HG03066 (cell line): ENCODE results near the gene RNF40.

Source experiments
- ATAC-seq: cut with Tn5 transposase; IDR thresholded peaks from one replicate; pipeline ENCODE4 v1.9.1; 2021; ENCODE audit warnings: low read depth; ENCODE audit not compliant: unreplicated experiment

The RNF40 gene

DNA sequence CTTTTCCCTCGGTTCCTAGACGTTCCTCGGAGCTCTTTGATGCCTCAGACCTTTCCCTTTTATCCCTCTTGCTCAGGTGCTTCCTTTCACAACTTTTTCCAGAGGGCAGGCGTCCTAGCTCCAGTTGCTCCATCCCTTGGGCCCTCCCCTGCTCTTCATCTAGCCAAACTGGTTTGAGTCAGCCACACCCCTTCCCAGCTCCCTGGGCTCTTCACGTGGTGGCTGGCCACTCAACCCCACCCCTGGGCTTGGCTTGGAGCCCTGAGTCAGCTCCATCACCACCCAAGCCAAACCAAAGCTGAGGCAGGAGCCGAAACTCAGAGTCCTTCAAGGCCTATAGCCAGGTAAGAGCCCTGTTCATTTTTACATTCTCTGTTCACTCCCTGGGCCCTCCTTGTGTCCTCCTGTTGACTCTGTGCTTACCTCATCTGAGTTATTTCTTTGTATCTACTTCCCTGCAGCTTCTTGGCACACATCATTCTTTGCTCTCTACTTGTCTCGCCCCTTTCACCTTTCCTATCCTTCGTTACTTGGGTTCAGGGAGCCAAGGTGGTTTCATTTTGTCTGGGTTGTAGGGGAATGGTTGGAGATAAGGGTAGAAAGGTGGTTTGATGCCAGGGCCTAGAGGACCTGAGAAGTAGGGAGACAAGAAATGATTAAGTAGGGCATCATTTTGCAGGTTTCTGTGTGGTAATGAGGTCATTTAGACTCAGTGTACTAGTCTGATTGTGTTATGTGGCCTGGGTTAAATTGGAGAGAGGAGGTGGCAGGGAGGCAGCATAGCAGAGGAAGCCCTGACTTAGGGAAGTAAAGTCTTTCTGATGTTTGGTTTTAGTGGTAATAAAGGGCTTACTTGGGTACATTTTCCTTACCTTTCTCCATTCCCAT, 21.5 kb upstream of the RNF40 start:
- no peak for ATAC-seq

DNA sequence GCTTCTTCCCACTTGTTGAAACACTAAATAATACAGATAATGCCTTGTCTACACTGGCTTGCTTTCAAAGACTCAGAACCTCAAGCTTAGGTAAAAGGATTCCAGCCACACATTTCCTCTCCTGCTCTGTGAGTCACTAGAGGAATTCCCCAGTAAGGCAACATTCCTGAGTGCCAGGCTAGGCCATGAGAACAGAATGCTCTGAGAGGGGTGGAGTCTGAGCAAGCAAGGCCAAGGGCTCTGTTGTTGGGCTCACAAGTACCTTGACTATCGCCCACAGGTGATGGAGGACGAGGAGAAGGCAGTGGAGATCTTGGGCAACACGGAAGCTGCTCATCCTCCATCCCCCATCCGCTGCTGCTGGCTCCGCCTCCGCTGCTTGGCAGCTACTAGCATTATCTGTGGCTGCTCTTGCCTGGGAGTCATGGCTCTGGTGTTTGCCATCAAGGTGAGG, 20.6 kb upstream of the RNF40 start:
- no peak for ATAC-seq

DNA sequence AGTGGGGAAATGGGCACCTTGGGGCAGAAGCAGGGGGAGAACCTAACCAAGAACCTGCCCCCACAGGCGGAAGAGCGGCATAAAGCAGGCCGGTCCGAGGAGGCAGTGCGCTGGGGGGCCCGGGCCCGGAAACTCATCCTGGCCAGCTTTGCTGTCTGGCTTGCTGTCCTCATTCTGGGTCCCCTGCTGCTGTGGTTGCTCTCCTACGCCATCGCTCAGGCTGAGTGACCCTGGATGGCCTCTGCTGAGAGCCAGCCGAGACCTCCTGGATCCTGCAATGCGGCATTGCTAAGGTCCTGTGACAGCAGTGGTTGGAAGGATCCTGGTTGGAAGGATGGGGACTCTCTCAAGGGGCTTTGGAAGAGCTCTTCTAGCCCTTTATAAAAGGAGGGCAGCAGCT, 18.4 kb upstream of the RNF40 start:
- no peak for ATAC-seq

DNA sequence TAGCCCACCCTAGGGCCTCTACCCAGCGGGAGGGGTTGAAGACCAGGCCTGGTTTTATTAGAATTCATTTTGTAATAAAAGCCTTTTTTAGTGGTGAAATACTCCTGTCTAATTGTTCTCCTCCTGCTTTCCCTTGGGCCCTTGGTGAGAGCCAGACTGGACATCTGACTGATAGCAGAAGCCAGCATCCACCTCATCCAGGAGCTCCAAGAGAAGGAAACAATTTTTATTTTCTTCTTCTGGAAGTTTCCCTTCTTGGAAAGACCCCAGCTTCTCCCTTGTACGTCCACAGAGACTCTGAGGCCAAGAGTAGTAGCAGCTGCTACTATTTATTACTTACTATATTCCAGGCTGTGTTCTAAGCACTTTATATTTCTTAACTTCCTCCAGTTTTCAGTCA, 17.9 kb upstream of the RNF40 start:
- ATAC-seq, result no peak

DNA sequence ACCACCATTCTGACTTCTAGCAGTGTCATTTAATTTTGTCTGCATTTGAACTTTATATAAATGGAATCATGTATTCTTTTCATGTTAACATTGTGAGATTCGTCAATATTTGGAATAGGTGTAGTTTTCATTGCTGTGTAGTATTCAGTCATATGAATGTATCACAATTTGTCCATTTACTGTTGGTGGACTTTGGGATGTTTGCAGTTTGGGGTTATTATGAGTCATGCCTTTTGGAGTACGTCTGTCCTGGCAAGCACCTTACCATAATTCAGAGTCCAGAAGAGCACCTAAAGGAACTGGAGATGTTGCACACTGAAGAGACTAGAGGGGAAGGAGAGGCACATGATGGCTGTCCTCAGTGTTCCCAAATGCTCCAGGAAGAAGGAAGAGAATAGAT, 17.0 kb upstream of the RNF40 start:
- no peak for ATAC-seq

DNA sequence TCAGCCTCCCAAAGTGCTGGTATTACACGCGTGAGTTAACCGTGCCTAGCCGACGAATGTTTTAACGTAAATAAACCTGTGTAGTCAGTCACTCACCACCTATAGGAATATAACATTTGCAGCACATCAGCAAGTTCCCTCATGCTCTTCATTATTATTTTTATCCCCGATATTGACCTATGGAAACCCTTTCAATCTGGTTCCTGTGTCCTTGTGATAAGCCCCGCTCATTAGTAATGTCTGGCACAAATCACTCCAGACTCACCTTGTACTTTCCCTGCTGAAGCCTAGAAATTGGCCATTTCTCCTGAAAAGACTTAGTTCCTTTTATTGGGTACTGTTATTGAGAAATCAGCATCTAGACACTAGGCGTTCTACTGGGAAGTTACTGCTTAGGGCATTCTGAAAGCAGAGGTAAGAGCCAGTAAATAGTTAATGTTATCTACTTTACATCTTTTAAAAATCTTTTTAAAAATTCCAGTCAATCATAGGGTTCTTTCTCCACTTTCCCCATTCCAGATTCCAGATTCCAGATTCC, 15.4 kb upstream of the RNF40 start:
- no peak for ATAC-seq

DNA sequence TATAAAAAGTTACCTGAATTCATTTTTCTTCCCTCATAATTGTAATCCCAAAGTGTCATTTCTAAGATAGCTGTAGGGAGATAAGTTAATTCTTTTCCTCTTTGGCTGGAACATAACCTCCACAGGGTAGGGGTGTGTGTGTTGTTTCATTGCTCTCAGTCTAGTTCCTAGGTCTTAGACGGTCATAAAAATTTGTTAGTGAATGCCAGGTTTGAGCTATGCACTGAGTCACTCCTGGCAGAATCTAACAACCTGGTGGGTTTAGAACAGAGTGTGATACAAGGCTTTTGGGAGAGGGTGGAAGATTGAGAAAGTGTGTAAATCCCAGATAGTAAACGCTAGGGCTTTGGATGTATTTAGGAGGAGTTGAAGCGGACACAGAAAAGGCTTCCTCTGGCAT, 14.8 kb upstream of the RNF40 start:
- ATAC-seq, result no peak

DNA sequence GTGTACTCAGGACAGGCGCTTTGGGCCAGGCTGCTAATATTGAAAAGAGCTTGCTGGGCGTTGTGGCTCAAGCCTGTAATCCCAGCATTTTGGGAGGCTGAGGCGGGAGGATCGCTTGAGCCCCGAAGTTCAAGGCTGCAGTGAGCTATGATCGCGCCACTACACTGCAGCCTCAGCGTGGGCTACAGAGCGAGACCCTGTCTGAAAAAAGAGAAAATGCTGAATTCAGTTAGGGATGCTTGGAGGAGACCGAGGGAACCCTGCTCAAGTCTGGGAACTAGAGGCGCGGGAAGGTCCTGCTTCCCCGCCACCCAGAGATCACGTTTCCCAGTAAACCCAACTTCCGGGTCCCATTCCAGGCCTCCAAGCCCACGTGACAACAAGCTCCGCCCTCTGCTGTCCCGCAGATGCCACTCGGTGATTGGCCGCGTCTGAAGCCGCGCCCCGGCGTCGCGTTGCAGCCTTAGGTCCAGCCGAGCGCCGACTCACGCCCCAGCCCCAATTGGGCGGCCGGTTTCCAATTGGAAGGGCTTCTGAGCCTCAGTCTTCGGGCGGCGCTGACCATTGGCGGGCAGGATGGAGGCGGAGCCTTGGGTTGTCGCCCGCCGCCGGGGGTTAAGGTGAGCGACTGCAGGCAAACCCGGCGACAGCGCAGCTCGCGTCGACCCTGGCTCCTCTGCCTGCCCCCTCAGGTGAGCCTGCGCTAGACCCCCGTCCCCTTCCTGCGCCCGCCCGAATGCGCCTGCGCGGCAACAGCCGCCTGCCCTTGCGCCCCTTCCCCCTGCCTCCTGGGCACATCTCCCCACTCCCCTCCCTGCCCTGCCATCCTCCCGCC, 14.1 kb upstream of the RNF40 start, which contains the start of gene PHKG2:
TSS of gene PHKG2 (plus strand) at position 627 of the 835 bp plus-strand sequence. CDS start 396 bp downstream, outside the sequence.
- peak; percentile 97 for ATAC-seq

DNA sequence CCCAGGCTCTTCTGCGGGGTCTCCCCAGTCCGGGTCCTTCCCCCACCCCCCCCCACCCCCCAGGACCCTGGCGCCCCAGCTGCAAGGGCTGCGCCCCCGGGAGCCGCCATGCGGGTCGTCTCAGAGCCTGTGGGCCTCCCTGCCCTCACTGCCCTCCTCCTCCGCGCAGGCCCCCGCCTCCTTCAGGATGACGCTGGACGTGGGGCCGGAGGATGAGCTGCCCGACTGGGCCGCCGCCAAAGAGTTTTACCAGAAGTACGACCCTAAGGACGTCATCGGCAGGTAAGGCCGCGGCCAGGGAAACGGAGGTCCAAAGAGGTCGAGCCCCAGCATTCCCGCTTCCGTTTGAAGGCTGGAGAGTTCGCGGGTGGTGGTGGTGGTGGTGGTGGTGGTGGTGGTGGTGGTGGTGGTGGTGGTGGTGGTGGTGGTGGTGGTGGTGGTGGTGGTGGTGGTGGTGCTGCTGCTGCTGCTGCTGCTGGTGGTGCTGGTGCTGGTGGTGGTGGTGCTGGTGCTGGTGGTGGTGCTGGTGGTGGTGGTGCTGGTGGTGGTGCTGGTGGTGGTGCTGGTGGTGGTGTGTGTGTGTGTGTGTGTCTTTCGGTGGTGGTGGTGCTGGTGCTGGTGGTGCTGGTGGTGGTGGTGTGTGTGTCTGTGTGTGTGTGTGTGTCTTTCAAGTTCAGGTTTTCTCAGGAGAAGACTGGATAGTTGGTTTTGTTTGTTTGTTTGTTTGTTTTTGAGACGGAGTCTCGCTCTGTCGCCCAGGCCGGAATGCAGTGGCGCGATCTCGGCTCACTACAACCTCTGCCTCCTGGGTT, 13.3 kb upstream of the RNF40 start:
- ATAC-seq, result peak; percentile 26

DNA sequence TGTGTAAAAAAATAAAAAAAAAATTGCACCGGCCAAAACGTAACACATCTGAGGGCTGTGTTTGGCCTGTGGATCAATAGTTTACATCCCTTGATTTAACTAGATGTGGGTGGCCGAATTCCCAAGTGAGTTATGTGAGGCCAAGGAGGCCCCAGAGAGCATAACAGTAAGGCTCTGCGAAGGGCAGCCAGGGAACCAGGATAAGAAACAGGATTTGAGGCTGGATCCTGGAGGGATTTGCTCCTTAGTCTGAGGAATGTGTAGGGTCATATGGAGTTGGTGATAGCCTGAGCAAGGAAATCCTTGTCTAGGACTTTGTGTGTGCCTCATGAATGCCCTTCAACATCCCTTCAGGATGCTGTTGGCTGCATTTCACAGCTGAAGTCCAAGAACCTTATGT, 11.9 kb upstream of the RNF40 start:
- no peak for ATAC-seq

DNA sequence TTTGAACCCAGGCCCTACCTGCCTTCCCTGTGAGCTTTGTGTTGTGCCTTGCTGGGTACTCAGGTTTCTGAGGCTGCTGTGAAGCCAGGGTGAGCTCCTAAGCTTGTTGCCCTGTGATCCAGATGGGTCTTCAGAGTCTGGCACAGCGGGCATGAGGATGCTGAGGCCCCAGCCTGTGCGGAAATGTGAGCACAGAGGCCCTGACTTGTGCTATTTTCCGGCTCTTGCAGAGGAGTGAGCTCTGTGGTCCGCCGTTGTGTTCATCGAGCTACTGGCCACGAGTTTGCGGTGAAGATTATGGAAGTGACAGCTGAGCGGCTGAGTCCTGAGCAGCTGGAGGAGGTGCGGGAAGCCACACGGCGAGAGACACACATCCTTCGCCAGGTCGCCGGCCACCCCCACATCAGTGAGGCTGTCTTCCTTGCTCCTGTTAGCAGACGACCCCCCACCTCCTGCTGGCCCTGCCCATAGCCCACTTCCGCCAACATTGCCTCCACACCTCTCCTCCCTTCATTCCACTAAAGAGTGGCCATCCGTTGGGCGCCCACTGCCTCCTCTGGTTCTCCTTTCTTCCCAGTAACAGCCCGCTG, 11.2 kb upstream of the RNF40 start:
- no peak for ATAC-seq

DNA sequence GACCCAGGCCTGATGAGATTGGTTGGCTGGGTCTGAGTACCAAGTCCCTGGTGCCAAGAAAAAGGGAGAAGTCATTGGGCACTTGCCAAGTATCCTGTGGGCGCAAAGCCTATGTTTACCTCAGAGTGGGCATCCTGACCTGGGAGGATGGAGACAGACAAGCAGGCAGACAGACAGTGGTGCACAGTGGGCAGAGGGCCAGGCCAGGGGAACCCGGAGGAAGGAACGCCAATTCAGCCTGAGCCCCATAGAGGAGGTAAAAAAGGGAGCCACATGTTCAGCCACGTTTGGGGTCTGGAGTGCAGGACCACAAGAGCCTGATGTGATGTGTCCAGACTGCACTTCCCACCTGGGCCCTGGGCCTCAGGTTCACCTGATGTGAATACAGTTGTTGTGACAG, 8.5 kb upstream of the RNF40 start:
- no peak for ATAC-seq

DNA sequence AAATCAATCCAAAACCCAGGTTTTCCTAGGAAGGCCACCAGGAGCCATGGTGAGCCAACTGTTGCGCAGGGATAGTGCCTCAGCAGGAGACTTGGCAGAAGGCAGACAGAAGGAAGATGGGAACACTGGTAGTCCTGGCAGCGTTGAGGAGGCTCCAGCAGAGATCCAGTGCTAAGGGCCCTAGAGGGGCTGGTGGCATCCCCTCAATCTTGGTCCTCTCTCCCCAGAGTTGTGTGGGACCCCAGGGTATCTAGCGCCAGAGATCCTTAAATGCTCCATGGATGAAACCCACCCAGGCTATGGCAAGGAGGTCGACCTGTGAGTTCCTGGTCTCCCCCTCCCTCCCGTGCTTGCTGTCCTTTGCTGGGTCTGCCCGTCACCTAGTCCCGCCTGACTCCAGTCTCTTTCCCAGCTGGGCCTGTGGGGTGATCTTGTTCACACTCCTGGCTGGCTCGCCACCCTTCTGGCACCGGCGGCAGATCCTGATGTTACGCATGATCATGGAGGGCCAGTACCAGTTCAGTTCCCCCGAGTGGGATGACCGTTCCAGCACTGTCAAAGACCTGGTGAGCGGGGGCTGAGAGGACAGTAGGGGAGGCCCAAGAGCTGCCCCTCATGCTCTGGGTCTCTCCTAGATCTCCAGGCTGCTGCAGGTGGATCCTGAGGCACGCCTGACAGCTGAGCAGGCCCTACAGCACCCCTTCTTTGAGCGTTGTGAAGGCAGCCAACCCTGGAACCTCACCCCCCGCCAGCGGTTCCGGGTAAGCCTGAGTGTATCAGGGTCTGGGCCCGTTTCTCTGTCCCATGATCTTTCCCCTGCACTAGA, 6.0 kb upstream of the RNF40 start:
- no peak for ATAC-seq

DNA sequence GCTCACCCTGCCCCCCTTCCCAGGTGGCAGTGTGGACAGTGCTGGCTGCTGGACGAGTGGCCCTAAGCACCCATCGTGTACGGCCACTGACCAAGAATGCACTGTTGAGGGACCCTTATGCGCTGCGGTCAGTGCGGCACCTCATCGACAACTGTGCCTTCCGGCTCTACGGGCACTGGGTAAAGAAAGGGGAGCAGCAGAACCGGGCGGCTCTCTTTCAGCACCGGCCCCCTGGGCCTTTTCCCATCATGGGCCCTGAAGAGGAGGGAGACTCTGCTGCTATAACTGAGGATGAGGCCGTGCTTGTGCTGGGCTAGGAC, 5.4 kb upstream of the RNF40 start:
- ATAC-seq, result no peak

DNA sequence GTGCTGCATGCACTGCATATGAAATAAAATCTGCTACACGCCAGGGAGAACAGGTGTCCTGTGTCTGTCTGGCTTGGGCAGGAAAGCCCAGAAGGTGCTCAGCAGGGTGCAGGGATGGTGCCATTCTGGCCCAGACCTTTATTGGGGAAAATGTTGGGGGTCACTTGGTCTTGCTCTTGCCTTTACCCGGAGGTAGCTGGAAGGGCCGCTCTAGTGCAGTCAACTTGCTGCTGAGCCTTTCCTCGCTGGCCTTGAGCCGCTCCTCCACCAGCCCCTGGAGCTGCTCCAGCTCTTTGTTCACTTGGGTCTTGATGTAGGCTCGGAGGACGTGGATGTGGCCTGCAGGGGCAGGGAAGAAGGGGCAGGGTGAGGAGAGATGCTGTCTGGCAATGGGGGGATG, 4.8 kb upstream of the RNF40 start:
- ATAC-seq, result no peak

DNA sequence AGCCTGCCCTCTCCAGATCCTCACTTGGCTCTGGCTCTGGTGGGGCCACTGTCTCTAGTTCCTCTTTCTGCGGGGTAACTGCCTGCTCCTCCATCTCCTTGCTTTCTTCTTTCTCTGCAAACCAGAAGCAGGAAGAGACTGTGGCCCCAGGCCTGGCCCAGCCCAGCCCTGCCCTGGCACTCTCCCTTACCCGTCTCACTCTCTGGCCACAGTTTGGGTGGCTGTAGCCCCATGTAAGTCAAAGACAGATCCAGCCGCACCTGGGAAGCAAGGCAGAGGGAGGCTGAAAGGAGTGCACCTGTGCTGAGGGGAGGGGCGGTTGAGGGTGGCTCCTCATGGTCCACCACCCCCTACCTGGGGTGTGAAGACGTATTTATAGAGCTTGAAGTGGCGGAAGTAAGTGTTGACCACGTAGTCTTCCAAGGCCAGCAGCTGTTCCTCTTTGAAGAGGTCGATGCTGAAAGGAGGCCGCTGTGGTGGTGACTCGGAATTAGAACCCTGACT, 3.1 kb upstream of the RNF40 start:
- ATAC-seq, result no peak

DNA sequence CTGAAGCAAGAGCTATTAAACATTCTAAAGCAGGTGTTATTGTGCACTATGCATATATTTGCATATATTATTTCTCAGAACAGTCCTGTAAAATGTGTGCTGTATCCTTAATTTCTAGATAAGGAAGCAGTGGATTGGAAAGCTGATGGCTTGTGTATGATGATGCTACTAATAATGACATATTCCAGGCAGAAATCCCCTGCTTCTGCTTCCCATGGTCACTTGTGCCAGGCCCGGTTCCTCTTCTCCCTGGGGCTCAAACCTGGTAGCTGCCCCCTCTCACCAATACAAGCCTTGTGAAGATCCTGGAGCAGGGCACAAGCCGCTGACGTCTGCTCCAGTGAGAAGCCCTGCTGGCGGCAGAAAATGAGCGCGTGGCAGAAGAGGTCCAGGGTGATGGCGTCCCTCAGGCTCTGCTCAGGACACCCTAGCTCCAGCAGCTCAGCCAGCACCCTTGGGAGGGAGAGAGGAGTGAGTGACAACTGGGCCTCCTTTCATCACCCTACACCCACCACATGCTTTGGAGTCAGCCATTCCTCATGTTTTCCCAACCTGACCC, 2.0 kb upstream of the RNF40 start:
- ATAC-seq, result no peak

DNA sequence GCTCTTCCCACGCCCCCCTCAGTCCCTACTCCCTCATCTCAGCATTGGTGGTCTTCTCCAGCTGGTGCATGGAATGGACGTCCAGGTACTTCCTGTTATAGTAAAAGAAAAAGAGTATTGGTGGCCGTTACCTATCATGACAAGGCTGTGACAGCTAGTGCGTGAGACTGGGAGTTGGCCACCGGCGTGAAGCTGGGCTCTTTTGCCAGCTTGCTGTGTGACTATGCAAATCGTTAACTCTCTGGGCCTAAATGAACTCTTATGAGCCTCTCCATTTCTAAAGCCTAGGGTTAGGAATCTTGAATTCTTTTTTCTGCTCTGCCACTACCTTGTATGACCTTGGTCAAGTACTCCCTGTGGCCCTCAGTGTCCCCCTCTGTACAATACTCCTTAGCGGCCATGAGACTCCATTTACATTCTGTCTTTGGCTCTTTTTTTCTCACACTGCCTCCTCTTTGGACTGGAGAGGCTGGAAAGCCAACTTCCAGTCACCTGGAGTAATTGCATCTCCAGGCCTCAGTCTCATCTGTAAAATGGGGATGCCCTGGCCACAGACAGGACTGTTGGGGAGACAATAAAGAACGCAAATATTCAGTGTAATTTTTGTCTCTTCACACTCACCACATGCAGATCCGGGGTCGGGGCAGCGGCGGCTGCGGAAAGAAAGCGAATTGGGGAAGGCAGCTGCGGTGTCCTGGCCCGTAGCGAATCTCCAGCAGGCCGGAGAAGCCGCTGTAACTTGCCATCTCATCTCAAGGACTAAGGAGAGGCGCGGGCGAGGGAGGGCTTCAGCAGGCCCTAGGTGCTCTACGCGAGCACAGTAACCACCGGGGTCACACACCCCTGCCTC, 1.3 kb upstream of the RNF40 start:
- ATAC-seq, result no peak
